ENCODE data around the gene CAV1.
"Not testable (repeated sequence)": the region's sequence is repeated elsewhere in the genome, so short reads cannot be mapped to it uniquely, and the experiment has no call there.

Gene CAV1

DNA sequence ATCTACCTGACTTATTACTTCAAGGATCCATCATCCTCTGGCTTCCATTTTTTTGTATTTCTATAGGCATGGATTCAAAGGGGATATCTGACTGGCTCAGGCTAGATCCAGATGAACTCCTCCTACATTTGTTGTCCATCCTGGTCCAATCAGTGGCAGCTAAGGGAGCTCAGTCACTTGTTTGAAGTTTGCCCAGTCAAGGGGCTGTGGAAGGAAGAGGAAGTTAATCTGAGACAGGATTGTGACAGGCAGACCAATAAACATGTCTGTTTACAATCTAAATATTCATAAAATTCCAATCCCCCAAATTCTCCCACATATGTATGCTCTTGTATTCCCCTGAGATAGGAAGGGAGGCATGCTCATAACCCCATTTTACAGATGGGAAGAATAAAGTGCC is 48.7 kb downstream of the CAV1 start:
- no peaks in the 10 kb centered on the region for H3K9me3 Mint-ChIP-seq
- DNase-seq (no peak), ATAC-seq (no peak)
- H3K4me3 Mint-ChIP-seq, result no peak overlapping the region
- H3K27ac Mint-ChIP-seq, result no peak overlapping the region
- H3K27me3 Mint-ChIP-seq, result peaks cover 16% of the 10 kb centered on the region
- H3K4me1 Mint-ChIP-seq, result peaks cover 28% of the 10 kb centered on the region

DNA sequence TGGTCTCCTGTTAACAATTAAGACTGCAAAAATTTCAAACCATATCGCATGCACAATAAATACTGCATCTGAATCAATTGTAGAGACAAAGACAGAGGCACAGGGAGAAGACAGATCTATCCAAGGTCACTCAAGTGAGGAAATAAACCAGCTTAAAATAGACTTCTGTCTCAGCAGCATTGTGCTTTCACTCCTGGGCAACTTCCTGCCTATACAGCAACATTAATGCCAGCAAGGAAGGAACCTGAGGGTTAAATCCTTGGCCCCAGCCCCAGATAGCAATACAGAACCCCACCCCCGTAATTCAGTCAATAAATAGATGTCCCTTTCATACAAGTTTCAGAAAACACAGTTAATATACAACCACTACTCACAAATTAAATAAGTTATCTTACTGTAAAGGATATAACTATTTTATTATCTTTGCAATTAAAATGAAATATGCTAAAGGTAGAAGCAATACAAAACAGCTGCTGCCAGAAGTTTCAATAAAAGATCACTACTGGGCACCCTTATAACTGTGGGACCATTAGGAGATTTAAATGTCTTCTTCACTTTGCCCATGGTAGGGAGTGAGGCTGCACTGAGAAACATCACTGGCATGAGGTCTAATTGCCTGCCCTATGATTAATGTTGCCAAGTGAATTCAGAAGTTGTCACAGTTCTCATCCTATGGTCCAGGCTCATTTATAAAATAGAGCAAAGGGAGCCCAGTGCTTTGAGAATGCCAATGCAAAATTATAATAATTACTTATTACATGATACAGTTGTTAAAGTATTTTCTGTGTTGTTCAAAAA is 49.4 kb downstream of the CAV1 start:
- DNase-seq (no peak), ATAC-seq (no peak)
- Mint-ChIP-seq H3K4me3 (no peak overlapping the region), H3K9me3 (no peaks in the 10 kb centered on the region), H3K27me3 (peaks cover 16% of the 10 kb centered on the region), H3K4me1 (peaks cover 32% of the 10 kb centered on the region), H3K27ac (no peak overlapping the region)

DNA sequence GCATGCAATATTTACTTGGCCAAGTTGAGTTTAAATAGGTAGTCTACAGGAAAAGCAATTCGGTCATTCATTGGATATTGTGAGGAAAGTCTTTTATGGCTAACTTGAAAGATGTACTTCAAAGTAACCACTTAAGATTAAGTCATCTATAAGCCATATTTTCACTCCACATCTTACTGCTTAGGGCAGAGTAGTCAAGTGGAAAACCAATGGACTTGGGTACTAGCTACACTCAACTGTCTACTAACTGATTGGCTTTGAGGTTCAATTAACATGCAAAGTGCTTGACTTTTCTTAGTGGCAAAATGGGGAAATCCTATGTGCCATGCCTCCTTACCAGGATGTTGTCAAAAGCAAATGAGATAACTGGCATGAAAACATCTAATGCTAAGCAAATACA is 51.0 kb downstream of the CAV1 start:
- Mint-ChIP-seq H3K27me3 (no peaks in the 10 kb centered on the region), H3K27ac (no peak overlapping the region), H3K9me3 (no peaks in the 10 kb centered on the region), H3K4me3 (no peak overlapping the region), H3K4me1 (peaks cover 32% of the 10 kb centered on the region)
- ATAC-seq, result no peak
- DNase-seq, result no peak

DNA sequence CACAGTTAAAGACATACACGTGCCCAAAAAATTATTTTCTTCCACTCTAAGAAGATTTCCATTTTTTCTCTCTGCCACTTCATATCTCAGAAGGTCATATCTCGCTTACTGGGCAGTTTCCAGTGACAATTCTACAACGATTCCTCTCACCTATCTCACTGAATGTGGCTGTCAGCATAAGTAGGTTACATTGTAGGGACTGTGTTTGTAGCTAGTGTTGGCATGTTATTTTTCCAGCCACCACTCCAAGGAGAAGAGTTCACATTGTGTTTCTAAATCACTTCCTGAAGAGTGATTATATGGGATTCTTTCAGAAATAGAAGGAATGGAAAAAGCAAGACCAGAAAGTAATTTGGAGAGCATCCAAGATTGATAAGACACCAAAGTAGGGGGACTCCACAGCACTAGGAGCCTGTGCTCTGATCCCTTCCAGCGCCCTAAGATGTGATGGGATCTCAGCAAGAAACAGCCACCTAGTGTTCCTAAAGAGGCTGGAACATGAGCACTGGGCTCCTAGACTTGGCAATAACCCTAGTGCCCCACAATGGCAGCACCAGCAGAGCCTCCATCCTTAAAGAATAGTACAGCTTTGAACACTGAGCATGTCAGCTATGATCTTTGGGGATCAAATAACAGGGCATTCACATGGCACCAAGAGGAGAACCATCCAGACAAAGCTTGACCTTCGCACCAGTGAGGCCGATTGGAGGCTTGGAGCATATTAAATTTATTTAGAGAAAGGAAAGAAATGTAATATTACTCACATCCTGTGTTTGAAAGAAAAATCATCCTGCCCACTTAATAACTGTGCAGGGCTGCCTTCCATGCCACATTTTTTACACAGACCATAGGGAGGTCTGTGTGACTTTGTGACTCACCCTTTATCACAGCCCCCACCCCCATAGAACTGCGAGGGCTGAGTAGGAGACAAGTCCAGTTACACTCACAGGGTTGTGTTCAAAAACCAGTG is 51.8 kb downstream of the CAV1 start:
- Mint-ChIP-seq H3K4me1 (peaks cover 32% of the 10 kb centered on the region), H3K4me3 (peak overlapping the region; percentile 22 to 31), H3K27ac (peak overlapping the region; percentile 59 to 62), H3K9me3 (no peaks in the 10 kb centered on the region), H3K27me3 (no peaks in the 10 kb centered on the region)
- ATAC-seq, result peak; percentile 87
- DNase-seq, result peak in 1 of 2 donors; percentile 46

DNA sequence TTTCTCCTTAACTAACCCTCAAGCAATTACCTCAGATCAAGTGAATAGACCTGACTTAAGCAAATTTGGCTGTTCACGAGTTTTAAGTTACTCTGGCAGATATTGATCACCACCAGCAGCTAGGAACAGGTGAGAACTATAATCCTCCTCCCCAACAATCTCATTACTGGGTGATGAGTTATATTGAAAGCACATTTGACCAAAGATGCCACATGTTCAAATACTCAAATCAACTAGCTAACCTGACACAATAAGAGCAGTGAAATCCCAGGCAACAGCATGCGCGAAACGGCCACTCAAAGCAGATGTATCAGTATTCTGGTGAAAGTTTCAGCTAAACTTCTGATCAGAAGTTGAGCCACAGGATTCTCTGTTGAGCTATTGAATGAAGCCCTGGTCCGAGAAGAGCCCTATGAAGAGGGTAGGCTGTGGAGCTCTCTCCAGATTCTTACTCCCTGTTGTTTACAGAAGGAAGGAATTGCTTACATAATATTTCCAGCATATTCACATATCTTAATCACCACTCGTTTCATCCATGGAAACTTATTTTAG is 52.6 kb downstream of the CAV1 start:
- peak overlapping the region; percentile 34 to 62 for H3K27ac Mint-ChIP-seq
- H3K9me3 Mint-ChIP-seq, result no peaks in the 10 kb centered on the region
- peak overlapping the region; percentile 22 to 31 for H3K4me3 Mint-ChIP-seq
- H3K4me1 Mint-ChIP-seq, result peaks cover 32% of the 10 kb centered on the region
- DNase-seq, result peak; percentile 37 to 54
- peak; percentile 88 for ATAC-seq
- no peaks in the 10 kb centered on the region for H3K27me3 Mint-ChIP-seq

DNA sequence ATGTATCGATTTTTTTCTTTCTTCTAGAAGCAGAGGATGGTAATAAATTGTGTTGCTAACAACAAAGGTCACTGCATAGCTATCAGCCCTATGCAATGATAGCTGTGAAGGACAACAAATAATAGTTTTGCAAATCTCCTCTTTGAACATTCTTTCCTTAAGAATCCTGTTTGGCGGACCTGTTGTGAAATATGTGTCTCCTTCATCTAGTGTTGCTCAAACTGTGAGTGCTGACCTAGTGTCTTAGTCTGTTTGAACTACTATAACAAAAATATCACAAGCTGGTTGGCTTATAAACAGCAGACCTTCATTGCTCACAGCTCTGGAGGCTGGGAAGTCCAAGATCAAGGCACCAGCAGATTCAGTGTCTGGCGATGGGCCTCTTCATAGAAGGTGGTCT is 53.7 kb downstream of the CAV1 start:
- Mint-ChIP-seq H3K4me1 (peaks cover 44% of the 10 kb centered on the region), H3K9me3 (no peaks in the 10 kb centered on the region), H3K27me3 (no peaks in the 10 kb centered on the region), H3K4me3 (no peak overlapping the region), H3K27ac (peak overlapping the region in 1 of 2 donors; percentile 64)
- DNase-seq (no peak), ATAC-seq (no peak)

DNA sequence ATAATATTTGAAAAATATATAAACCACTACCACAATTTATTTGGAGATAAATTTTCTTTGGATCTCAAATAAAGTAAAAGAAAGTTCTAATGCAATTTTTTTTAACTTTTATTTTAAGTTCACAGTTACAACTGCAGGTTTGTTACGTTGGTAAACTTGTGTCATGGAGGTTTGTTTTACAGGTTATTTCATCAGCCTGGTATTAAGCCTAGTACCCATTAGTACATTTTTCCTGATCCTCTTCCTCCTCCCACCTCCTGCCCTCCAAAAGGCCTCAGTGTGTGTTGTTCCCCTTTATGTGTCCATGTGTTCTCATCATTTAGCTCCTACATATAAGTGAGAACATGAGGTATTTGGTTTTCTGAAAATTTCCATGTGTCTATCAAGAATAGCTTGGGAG is 54.5 kb downstream of the CAV1 start:
- Mint-ChIP-seq H3K9me3 (no peaks in the 10 kb centered on the region), H3K4me3 (no peak overlapping the region), H3K27me3 (no peaks in the 10 kb centered on the region), H3K27ac (peak overlapping the region in 1 of 2 donors; percentile 85), H3K4me1 (peaks cover 47% of the 10 kb centered on the region)
- DNase-seq (no peak), ATAC-seq (no peak)

DNA sequence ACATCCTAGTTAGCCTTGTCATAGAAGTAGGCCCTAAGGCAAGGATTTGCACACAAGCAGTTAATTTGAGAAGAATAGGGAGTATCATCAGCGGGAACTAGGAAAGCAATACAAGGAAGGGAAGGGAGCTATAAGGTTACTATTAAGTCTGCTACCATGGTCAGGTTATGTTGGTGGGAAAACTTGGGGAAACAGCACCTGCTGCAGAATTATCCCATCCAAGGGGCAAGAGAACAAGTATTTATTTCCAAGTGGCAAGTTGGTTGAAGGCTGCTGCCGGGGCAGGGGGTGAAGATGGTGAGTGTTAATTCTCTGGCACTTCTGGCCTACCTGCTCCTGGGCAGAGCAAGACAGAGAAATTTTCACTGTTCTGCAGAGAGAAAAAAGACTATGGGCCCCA is 55.0 kb downstream of the CAV1 start:
- Mint-ChIP-seq H3K27ac (peak overlapping the region in 1 of 2 donors; percentile 85), H3K4me1 (peaks cover 49% of the 10 kb centered on the region), H3K27me3 (no peaks in the 10 kb centered on the region), H3K9me3 (no peaks in the 10 kb centered on the region), H3K4me3 (no peak overlapping the region)
- DNase-seq, result no peak
- no peak for ATAC-seq

DNA sequence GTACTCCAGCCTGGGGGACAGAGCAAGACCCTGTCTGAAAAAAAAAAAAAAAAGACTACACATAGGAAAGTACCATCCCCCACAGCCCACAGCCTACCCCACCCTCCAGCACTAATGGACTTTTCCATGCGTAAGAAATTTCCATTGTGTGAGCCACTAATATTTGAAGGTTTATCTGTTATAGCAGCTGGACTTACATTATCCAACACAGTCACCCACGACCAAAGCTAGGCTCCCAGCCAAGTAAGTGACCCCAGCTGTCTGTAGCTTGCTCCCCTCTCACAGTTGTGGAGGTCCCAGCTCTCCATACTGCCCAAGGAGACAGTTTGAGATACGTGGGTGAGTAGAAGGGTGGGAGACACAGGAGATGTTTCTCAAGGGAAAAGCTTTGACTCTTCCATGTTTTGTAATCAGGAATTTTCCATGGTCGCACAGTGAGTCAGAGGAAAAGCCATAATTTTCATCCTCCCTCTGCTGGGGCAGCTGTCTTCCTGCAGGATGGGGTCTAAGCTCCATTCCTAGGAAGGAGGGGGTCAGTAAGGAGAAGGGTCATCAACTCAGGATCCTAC is 57.4 kb downstream of the CAV1 start:
- H3K27me3 Mint-ChIP-seq, result no peaks in the 10 kb centered on the region
- ATAC-seq, result no peak
- no peak overlapping the region for H3K4me3 Mint-ChIP-seq
- H3K4me1 Mint-ChIP-seq, result peaks cover 44% of the 10 kb centered on the region
- H3K27ac Mint-ChIP-seq, result no peak overlapping the region
- DNase-seq, result no peak
- H3K9me3 Mint-ChIP-seq, result no peaks in the 10 kb centered on the region

DNA sequence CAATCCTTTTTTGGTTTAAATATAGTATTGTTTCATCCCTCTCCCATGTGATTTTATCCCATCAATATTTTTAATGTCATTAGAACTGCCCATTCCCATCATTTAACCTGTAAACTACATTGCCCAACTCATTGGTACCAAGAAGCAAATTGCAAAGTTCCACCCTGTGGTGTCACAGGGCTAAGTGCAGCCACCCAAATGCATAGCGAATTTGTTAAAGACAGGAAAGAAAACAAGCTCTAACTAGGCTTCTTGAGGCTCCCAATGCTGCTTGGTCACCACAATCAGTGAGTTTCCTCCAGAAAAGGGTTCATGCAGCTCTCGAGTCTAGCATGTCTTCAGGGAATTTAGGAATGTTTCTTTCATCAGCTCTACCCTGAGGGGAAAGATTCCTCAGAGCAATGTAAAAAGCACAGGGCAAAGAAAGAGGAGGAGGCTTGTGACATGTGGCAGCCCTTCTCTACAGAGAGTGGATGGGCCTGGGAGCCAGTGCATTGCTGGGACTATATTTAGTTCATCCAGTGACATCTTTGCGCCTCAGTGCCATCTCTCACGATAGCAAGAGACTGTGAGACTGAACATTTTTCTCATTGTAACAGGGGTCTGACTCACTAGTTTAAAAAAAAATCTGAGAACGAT is 58.1 kb downstream of the CAV1 start:
- Mint-ChIP-seq H3K27me3 (no peaks in the 10 kb centered on the region), H3K9me3 (no peaks in the 10 kb centered on the region), H3K4me1 (peaks cover 41% of the 10 kb centered on the region), H3K4me3 (peak overlapping the region; percentile 67 to 73), H3K27ac (peak overlapping the region in 1 of 2 donors; percentile 65)
- no peak for ATAC-seq
- no peak for DNase-seq

DNA sequence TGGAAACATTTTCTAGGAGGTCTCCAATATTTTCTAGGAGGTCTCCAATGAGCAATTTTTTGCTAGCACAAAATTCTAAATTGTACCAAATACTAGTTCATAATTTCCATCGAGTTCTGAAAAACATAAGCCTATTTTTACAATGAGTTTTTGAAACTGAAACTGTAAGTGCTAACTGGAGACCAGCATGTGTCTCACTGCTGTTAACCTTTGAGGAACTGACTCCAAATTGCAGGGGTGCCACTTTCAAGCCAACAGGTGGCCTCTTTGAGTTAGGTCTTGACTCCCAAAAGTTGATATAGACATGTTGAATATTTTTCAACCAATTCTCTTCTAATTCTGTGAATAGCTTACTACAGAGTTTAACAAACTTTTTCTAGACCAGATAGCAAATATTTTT is 58.8 kb downstream of the CAV1 start:
- Mint-ChIP-seq H3K27me3 (no peaks in the 10 kb centered on the region), H3K9me3 (no peaks in the 10 kb centered on the region), H3K27ac (no peak overlapping the region), H3K4me3 (no peak overlapping the region), H3K4me1 (peaks cover 41% of the 10 kb centered on the region)
- ATAC-seq (peak; percentile 47), DNase-seq (peak in 1 of 2 donors; percentile 28)

DNA sequence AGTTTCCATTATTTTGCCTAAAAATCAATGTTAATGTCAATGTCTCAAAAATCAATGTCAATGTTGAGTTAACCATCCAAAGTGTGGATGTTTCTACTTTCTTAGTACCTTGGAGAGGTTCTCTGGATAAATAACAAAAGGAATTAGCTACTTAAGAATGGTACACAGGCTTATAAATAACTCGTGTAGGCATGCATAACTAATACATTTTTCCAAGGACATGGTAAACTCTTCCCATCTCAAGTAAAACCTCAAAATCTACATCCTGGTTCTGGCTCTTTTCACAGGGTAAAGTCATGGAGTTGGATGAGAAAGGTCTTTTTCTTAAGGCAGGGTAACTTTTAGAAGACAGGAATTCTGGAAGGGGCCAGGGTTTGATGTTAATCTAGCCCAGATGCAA is 59.9 kb downstream of the CAV1 start:
- H3K4me3 Mint-ChIP-seq, result no peak overlapping the region
- H3K4me1 Mint-ChIP-seq, result peaks cover 43% of the 10 kb centered on the region
- ATAC-seq (no peak), DNase-seq (no peak)
- no peak overlapping the region for H3K27ac Mint-ChIP-seq
- H3K27me3 Mint-ChIP-seq, result peaks cover under 1% of the 10 kb centered on the region
- no peaks in the 10 kb centered on the region for H3K9me3 Mint-ChIP-seq

DNA sequence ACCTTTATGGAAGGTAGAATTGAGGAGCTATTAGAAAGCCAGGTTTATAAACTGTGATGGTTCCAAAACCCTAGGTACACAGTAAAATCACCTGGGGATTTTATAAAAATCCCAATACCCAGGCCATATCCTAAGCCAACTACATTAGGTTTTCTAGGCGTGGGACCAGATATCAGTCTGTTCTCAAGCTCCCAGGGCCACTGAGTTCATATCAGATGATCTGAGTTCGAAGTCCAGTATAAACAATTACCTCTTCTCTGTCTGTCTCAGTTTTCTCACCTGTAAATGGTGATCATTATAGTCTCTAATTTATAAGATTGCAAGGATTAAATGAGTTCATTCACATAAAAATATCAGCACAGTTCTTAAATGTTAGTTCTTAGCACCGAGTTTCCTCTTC is 60.6 kb downstream of the CAV1 start:
- Mint-ChIP-seq H3K4me3 (no peak overlapping the region), H3K27ac (no peak overlapping the region), H3K4me1 (peaks cover 43% of the 10 kb centered on the region), H3K9me3 (no peaks in the 10 kb centered on the region), H3K27me3 (peaks cover 7% of the 10 kb centered on the region)
- no peak for ATAC-seq
- no peak for DNase-seq

DNA sequence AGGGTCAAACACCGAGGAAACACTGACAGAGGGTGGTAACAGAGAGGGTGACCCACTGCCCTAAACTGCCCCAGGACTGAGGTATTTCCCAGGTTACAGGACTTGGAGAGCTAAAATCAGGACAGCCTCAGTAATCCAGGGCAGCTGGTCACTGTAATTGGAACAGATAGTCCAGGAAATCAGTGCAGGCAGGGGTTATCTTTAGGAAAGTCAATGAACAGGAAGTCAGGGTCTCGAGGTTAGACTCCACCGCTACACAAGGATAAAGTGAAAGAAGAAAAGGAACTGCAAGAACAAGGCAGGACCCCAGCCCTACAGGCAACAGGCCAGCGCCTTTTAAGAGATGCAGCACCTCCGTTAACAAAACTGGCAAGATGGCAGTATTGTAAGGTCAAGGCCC is 61.1 kb downstream of the CAV1 start:
- DNase-seq (no peak), ATAC-seq (no peak)
- Mint-ChIP-seq H3K9me3 (no peaks in the 10 kb centered on the region), H3K27ac (no peak overlapping the region), H3K4me1 (peaks cover 43% of the 10 kb centered on the region), H3K4me3 (no peak overlapping the region), H3K27me3 (peaks cover 7% of the 10 kb centered on the region)

DNA sequence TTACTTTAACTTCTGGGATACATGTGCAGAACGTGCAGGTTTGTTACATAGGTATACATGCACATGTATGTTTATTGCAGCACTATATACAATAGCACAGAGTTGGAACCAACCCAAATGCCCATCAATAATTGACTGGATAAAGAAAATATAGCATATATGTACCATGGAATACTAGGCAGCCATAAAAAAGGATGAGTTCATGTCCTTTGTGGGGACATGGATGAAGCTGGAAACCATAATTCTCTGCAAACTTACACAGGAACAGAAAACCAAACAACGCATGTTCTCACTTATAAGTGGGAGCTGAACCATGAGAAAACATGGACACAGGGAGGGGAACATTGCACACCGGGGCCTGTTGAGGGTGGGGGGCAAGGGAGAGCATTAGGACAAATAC is 62.4 kb downstream of the CAV1 start:
- not testable (repeated sequence) for H3K27ac Mint-ChIP-seq, DNase-seq, ATAC-seq, H3K9me3 Mint-ChIP-seq, H3K4me3 Mint-ChIP-seq
- Mint-ChIP-seq H3K4me1 (peaks cover 49% of the 10 kb centered on the region), H3K27me3 (peaks cover 11% of the 10 kb centered on the region)
